NCI-H2196 treated with DMSO at 0.1 percent for 48 hours (cell line): Measurements from ENCODE around the gene CELF4.

ENCODE experiments used
- DNase-seq: peaks from one replicate; lab custom pipeline; 2025; ENCODE audit not compliant: unreplicated experiment; lab: John Stamatoyannopoulos, UW

CELF4 gene

DNA sequence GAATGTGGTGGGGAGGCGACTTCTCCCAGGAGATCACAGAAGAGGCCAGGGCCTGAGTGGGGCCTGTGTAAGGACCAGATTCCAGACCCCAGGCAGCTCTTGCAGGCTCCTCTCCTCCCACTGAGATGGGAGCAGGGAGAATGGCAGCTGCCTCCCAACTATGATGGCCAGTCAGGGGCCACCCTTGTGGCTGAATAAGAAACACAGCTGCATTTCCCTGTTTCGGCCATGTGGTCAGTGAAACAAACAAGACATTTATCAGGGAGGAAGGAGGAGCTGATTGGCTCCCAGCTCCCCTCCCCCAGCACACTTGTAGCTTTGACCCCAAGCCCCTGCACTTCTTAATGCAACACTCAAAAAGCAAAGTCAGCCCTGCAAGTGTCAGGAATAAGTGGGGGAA is 143.5 kb downstream of the CELF4 start:
- no peak for DNase-seq

GRCh38 chr18:37421341-37422077 is 144.1 kb downstream of the CELF4 start:
- no peak for DNase-seq

DNA sequence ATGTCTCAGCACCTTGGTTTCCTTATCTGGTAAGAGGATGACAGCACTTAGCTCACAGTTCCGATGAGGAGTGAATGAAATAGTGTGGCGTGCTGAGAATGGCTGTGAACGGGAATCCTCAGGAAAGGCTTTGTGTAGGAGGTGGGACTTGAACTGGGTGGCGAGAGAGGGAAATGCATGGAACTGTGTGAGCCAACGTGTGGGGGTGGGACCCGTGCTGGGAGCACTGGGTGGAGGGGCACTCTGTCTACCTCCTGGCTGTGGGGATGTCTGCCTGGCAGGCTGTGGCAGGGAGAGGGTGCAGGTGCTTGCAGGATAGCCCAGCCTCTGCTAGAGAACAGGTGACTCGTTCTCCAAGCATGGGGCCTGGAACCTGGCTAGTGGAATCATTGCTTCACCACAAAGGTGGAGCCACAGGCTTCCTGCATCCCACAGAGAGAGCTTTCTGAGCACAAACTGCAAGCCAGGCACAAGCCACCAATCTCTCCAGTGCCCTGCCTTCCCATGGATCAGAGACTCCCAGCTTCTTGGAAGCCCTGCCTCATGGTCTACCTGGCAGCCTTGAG is 145.2 kb downstream of the CELF4 start:
- DNase-seq, result no peak

GRCh38 chr18:37419866-37420265 is 145.7 kb downstream of the CELF4 start:
- DNase-seq, result no peak

GRCh38 chr18:37419315-37419714 is 146.3 kb downstream of the CELF4 start:
- no peak for DNase-seq

DNA sequence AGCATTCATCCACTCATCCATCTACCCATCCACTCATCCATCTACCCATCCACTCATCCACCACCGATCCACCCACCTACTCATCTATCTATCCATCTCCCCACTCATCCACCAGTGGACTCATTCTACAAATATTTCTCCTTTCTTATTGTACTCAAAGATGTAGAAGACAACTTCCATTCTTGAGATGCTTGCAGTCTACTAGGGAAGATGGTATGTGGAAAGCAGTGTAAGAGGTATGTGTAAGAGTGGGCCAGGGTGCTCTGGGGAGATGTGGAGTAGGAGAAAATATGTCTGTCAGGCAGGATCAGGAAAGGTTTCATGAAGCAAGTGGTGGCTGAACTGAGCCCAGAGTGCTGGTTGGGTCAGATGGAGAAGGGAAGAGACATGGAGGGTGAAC is 150.8 kb downstream of the CELF4 start:
- DNase-seq, result no peak

GRCh38 chr18:37412829-37413228 is 152.8 kb downstream of the CELF4 start:
- no peak for DNase-seq

DNA sequence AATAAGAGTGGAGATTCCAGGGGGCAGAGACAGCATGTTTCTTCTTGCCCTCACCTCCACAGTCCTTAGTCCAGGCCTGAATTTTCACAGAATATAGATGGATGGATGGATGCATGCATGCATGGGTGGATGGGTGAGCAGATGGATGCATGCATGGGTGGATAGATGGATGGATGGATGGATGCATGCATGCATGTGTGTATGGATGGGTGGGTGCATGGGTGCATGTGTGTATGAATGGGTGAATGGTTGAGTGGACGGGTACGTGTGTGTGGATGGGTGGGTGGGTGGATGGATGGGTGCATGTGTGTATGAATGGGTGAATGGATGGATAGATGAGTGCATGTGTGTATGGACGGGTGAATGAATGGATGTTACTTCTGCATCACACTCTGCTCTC is 153.3 kb downstream of the CELF4 start:
- DNase-seq, result no peak

- no peak for DNase-seq
These were observed 155.7 kb downstream of the CELF4 start for GRCh38 chr18:37409878-37410277.

DNA sequence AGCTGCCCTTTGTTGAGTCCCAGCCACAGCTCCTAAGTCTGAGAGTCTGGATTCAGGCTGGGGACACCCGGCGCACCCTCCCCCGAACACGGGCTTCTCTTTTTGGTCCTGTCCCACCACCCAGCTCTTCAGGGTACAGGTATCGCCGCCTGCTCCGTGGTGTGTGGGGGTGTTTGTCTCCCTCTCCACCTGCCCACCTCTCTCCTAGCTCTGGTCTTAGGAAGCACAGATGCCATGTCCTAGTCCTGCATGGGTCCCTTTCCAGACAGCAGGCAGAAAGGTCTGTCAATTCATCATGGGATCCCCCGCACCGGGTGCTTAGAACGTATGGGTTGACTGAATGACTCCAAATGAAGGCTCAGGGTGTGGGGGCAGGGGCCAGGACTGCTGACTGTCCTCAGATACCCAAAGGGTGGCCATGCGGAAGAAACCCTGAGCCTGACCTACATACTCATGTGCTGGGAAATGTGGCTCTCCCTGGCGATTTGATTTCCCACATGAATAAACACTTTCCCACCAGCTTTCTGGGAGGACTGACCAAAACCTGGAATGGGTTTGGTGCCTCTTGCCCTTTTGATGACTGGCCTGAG is 156.8 kb downstream of the CELF4 start:
- no peak for DNase-seq

GRCh38 chr18:37407571-37407970 is 158.0 kb downstream of the CELF4 start:
- DNase-seq, result no peak

GRCh38 chr18:37405772-37406171 is 159.8 kb downstream of the CELF4 start:
- DNase-seq, result no peak

GRCh38 chr18:37405229-37405628 is 160.4 kb downstream of the CELF4 start:
- DNase-seq, result no peak

DNA sequence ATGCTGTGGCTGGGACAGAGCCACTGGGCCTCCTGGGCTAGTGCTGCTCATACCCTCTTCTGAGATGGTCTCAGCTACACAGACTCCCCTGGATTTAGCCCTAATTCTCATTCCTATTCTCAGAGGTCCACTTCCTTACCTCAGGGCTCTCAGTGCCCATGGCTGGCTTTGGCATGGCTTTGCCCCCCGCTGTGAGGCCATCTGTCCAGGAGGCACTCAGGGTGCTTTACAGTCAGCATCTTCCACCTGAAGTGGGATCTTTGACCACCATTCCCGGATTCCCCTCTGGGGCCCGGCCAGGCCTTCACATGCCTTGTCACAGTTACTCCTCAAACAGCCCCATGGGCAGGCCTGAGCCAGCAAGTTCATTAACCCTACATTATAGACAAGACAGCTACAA is 161.8 kb downstream of the CELF4 start:
- DNase-seq, result no peak

DNA sequence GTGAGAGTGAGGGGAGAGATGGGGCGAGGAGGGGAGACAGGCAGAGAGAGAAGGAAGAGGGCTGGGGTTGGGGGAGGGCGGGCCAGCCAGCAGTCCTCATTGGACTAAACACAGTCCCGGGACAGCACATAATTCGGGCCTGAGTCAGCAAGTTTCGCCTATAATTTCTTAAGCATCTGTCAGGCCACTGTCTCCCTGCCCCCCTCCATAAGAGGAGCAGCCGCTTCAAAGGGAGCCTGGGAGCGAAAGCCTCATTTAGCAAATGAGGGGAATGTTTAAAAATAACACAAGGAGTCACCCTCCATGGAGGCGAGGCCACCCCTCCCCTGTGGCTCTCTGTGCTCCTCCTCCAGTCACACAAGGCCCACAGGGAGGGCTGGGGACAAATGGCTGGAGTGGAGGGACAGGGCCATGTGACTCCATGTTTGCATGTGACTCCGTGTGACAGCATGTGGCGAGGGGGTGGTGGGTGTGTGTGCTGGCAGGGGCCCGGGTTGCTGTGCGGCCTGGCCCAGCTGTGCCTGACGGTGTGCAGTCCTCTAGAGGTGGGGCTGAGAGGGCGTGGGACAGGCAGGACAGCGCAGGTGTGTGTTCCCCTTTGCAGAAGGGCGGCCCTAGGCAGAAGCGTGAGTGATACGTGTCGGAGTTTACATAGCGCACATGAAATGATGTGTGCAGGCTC is 162.4 kb downstream of the CELF4 start:
- DNase-seq, result no peak

GRCh38 chr18:37402735-37403099 is 162.9 kb downstream of the CELF4 start:
- no peak for DNase-seq

GRCh38 chr18:37400802-37401201 is 164.8 kb downstream of the CELF4 start:
- no peak for DNase-seq

- no peak for DNase-seq
These were observed 167.2 kb downstream of the CELF4 start for GRCh38 chr18:37398248-37398920.

DNA sequence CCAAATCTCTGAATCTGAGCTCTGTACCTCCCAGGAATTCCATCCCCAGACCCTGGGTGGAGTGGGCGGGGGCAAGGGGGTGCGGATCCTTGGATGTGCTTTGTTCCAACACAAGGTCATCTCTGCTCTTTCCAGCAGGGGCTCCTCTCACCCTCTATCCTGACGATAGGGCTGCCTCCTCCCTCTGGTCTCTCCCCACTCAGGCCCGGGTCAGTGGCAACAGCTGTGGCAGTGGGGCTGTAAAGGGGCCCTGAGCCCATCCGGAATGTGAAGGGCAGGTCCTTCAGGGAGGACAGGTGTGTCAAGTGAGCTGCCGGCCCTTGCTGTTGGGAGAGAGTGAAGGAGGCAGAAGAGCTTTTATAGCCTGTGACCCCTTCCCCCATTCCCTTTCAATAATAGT is 167.8 kb downstream of the CELF4 start:
- no peak for DNase-seq

- no peak for DNase-seq
These were observed 168.5 kb downstream of the CELF4 start for GRCh38 chr18:37396971-37397720.

DNA sequence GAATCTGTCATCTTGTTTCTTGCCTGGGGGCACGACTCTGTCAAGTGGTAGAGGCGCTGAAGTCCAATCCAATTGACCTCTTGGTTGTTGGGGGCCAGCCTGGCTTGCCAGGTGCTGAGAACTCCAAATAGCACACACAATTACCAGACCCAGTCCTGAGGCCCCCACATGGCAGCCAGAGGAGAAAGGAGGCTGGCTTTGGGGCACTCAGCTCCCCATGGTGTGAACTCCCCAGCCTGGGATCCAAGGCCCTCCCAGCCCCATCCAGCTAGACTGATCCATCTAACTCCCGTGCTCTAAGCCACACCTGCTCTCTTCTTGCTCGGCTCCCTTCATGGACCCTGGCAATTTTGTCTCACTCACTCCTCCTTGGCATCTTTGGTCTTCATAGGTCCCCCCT is 170.0 kb downstream of the CELF4 start:
- DNase-seq, result no peak
